ENCODE measurements around the gene IGFALS. TPM values are rescaled to one million over a fixed set of nuclear protein-coding genes. Genes with fewer than 3 reads are reported as not detected.

Gene IGFALS
- total and polyA plus RNA-seq, 2 experiments from 2014 or later: 0.16 TPM; not detected in 1

GRCh38 chr16:1764971-1765370 is 28.5 kb downstream of the IGFALS start:
- Mint-ChIP-seq H3K9me3 (no peaks in the 10 kb centered on the region), H3K4me3 (no peak overlapping the region), H3K4me1 (peaks cover under 1% of the 10 kb centered on the region; the same call in 2 of the 3 replicates), H3K36me3 (ENCODE audit: low read depth) (peaks cover 15% of the 10 kb centered on the region), H3K27me3 (ENCODE audit: insufficient read depth, low read depth, poor library complexity) (peaks cover 14% of the 10 kb centered on the region), H3K27ac (no peak overlapping the region)
- H3K4me1 ChIP-seq (ENCODE audit: insufficient read depth): peaks cover 1% of the 10 kb centered on the region
- H2AFZ ChIP-seq: no peak overlapping the region
- H3K4me2 ChIP-seq: peak overlapping the region; percentile 78; the same call in 1 of the 2 replicates
- peaks cover 4% of the 10 kb centered on the region; the same call in 1 of the 2 replicates for H3F3A ChIP-seq (replicated peaks; ENCODE audit: low read depth)
- H3K9me2 ChIP-seq (ENCODE audit: insufficient read depth): no peaks in the 10 kb centered on the region
- H3K36me3 ChIP-seq (ENCODE audit: insufficient read depth): no peaks in the 10 kb centered on the region
- DNase-seq (ENCODE audit: low spot score) (no peak), ATAC-seq (no peak)
- no peaks in the 10 kb centered on the region; the same call in 1 of the 2 replicates for H4K20me1 ChIP-seq (replicated peaks; ENCODE audit: insufficient read depth)
- H3K27me3 ChIP-seq (ENCODE audit: insufficient read depth): no peaks in the 10 kb centered on the region
- H3K4me3 ChIP-seq: no peak overlapping the region
- H3K27ac ChIP-seq (ENCODE audit: low read depth): no peak overlapping the region
- TF ChIP-seq JUNB (IDR thresholded peaks at IDR 0.05; ENCODE audit: unreplicated experiment) (no peak), CREB1 (CRISPR knock-in tag; IDR thresholded peaks at IDR 0.05; ENCODE audit: low read depth) (no peak), POLR2AphosphoS5 (IDR thresholded peaks at IDR 0.05; ENCODE audit: low read depth) (no peak), STAT1 (IDR thresholded peaks at IDR 0.05; ENCODE audit: unreplicated experiment) (no peak), ZNF462 (CRISPR knock-in tag; IDR thresholded peaks at IDR 0.05) (no peak), EZH2phosphoT487 (IDR thresholded peaks at IDR 0.05; ENCODE audit: unreplicated experiment) (no peak), ETS1 (IDR thresholded peaks at IDR 0.05) (no peak), NANOG (IDR thresholded peaks at IDR 0.05; ENCODE audit: borderline replicate concordance) (no peak), ZNF331 (CRISPR knock-in tag; IDR thresholded peaks at IDR 0.05; ENCODE audit: low read depth) (no peak), REST (IDR thresholded peaks at IDR 0.05; ENCODE audit: unreplicated experiment) (no peak), EZH2 (IDR thresholded peaks at IDR 0.05; ENCODE audit: low read depth, unreplicated experiment) (no peak), CTCF (conservative IDR thresholded peaks at IDR 0.05; ENCODE audit: low read depth in 2 of 2) (no peak), ZNF114 (CRISPR knock-in tag; IDR thresholded peaks at IDR 0.05) (no peak)
- no peaks in the 10 kb centered on the region for H3K79me2 ChIP-seq (replicated peaks; ENCODE audit: insufficient read depth)

All from GM23338 (cell line).